HepG2 (cell line): Measurements from ENCODE around the gene ZNF558. TPM values are rescaled to one million over a fixed set of nuclear protein-coding genes. Genes with fewer than 3 reads are reported as not detected.

ENCODE experiments used
- AGO2 ChIP-seq: fragments of 200-400 bp; formaldehyde crosslinking; optimal IDR thresholded peaks from 2 replicates; pipeline ENCODE3; 2017; ENCODE audit warnings: mild to moderate bottlenecking, low read depth, low read length, moderate library complexity
- HNRNPK ChIP-seq: fragments of 200-400 bp; formaldehyde crosslinking; IDR thresholded peaks from 2 replicates; pipeline ENCODE4 v1.6.1; 2018; ENCODE audit warnings: low read length, low read depth, moderate library complexity, mild to moderate bottlenecking; ENCODE audit not compliant: poor library complexity, severe bottlenecking
- ISL2 ChIP-seq: sonication (generic); formaldehyde crosslinking; IDR thresholded peaks from 2 replicates; pipeline ENCODE4 v1.5.0; 2020; ENCODE audit warnings: missing genetic modification reagents
- MAF1 ChIP-seq: sonication (generic); formaldehyde crosslinking; IDR thresholded peaks from 2 replicates; pipeline ENCODE4 v1.5.0; 2020; ENCODE audit warnings: missing genetic modification reagents, borderline replicate concordance
- MXI1 ChIP-seq: IDR thresholded peaks from 3 replicates; pipeline ENCODE4 v1.6.1; 2012; ENCODE audit warnings: low read depth, low read length, inconsistent platforms, borderline replicate concordance
- SOX13 ChIP-seq, 3 experiments: fragments of 450-650 bp in 1 of 3; sonication (generic) in 1 of 3; formaldehyde crosslinking in 1 of 3; IDR thresholded peaks in 2 of 3; conservative IDR thresholded peaks in 1 of 3; 2 replicates each; pipeline versions ENCODE4 v1.5.0 to v1.6.1; 2016 to 2020; ENCODE audit warnings: antibody characterized with exemption in 1 of 3, mild to moderate bottlenecking in 1 of 3, missing compliant biosample characterization in 1 of 3, missing genetic modification reagents in 1 of 3, moderate library complexity in 1 of 3
- THYN1 ChIP-seq: sonication (generic); formaldehyde crosslinking; IDR thresholded peaks from 2 replicates; pipeline ENCODE4 v1.8.1; 2023; ENCODE audit warnings: low read depth, mild to moderate bottlenecking, moderate library complexity, missing genetic modification reagents, borderline replicate concordance
- ZNF20 ChIP-seq: sonication (generic); formaldehyde crosslinking; IDR thresholded peaks from 2 replicates; pipeline ENCODE4 v1.4.0; 2020; ENCODE audit warnings: mild to moderate bottlenecking, moderate library complexity, missing genetic modification reagents
- ZNF3 ChIP-seq: IDR thresholded peaks from 2 replicates; pipeline ENCODE4 v1.7.0; 2017; ENCODE audit warnings: inconsistent platforms
- ZNF329 ChIP-seq: sonication (generic); formaldehyde crosslinking; IDR thresholded peaks from 2 replicates; pipeline ENCODE4 v1.9.0; 2021; ENCODE audit warnings: low read depth, mild to moderate bottlenecking, missing genetic modification reagents
- ZNF367 ChIP-seq: sonication (generic); formaldehyde crosslinking; IDR thresholded peaks from 2 replicates; pipeline ENCODE4 v1.4.0; 2020; ENCODE audit warnings: missing genetic modification reagents, borderline replicate concordance
- polyA plus RNA-seq, 8 experiments: library from polyadenylated mRNA; depleted of rRNA in 3 of 8; stranded (reverse) in 7 of 8; unstranded in 1 of 8; fragments of >200 nt; fragmentation: Illumina TruSeq in 4 of 8; extraction: Trizol in 4 of 8; gene quantifications; 2 replicates each; pipeline versions ENCODE4 v1.2.1 to v1.2.3, GENCODE V29; 2011 to 2016; ENCODE audit warnings: low read depth in 4 of 8, missing spikeins in 1 of 8, mixed read lengths in 1 of 8; ENCODE audit not compliant: insufficient read depth in 1 of 8
- total RNA-seq, 5 experiments: library from RNA; depleted of rRNA; stranded (reverse); fragments of >200 nt; fragmentation: Illumina TruSeq; extraction: Trizol; gene quantifications; 2 replicates each; pipeline ENCODE4 v1.2.3, GENCODE V29; 2016; ENCODE audit warnings: low read depth in 1 of 5
- TF ChIP-seq, protein P1 (sequence below): sonication (generic); formaldehyde crosslinking; IDR thresholded peaks from 2 replicates; pipeline ENCODE4 v1.4.0; 2020; ENCODE audit warnings: mild to moderate bottlenecking, missing genetic modification reagents
- TF ChIP-seq, protein P2 (sequence below): sonication (generic); formaldehyde crosslinking; IDR thresholded peaks from 2 replicates; pipeline ENCODE4 v1.4.0; 2020; ENCODE audit warnings: missing genetic modification reagents, low read depth, mild to moderate bottlenecking, borderline replicate concordance
- TF ChIP-seq, protein P3 (sequence below): sonication (generic); formaldehyde crosslinking; IDR thresholded peaks from 2 replicates; pipeline ENCODE4 v1.4.0; 2020; ENCODE audit warnings: mild to moderate bottlenecking, missing genetic modification reagents

The ZNF558 gene
- total and polyA plus RNA-seq, 2 of the 13 experiments (the other 11 are each of a cell fraction or from before 2014, with no cell fraction given): 9.5 to 10.8 TPM

DNA sequence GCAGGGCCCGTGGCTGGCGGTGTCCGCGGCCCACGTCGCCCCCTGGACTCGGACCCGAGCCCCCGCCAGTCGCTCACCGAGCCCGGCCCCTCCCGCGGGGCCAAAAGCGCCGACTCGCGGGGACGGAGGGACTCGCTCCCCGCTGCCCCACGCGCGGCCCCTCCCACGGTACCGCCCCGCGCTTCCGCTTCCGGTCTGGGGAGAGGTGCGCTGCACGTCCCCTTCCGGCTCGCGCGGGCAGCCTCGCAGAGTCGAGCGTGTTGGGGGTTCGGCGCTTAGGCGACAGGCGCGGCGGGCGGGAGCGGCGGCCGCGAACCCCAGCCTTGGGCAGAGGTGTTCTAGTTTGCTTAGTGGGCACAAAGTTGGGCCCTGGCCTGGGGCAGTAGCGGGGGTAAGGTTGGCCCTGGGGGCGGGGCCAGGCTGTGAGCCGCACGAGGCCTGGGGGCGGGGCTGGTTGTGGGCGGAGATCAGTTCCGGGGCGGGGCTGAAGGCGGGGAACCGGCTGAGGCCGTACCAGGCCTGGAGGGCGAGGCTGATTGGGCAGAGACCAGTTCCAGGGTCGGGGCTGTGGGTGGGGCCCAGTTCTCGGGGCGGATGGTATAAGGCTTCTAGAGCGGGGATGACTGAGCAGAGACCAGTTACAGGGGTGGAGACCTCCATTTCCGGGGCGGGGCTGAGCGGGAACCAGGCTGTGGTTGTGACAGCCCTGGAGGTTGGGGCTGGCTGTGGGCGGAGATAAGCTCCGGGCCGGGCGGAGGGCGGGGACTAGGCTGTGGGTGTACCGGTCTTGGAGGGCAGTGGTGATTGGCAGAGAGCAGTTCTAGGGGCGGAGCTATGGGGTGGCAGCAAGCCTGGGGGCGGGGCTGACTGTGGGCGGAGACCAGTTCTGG lies at the start of gene ZNF558, which contains the start of gene MBD3L1 (continued):
- TF ChIP-seq, protein P1, sequence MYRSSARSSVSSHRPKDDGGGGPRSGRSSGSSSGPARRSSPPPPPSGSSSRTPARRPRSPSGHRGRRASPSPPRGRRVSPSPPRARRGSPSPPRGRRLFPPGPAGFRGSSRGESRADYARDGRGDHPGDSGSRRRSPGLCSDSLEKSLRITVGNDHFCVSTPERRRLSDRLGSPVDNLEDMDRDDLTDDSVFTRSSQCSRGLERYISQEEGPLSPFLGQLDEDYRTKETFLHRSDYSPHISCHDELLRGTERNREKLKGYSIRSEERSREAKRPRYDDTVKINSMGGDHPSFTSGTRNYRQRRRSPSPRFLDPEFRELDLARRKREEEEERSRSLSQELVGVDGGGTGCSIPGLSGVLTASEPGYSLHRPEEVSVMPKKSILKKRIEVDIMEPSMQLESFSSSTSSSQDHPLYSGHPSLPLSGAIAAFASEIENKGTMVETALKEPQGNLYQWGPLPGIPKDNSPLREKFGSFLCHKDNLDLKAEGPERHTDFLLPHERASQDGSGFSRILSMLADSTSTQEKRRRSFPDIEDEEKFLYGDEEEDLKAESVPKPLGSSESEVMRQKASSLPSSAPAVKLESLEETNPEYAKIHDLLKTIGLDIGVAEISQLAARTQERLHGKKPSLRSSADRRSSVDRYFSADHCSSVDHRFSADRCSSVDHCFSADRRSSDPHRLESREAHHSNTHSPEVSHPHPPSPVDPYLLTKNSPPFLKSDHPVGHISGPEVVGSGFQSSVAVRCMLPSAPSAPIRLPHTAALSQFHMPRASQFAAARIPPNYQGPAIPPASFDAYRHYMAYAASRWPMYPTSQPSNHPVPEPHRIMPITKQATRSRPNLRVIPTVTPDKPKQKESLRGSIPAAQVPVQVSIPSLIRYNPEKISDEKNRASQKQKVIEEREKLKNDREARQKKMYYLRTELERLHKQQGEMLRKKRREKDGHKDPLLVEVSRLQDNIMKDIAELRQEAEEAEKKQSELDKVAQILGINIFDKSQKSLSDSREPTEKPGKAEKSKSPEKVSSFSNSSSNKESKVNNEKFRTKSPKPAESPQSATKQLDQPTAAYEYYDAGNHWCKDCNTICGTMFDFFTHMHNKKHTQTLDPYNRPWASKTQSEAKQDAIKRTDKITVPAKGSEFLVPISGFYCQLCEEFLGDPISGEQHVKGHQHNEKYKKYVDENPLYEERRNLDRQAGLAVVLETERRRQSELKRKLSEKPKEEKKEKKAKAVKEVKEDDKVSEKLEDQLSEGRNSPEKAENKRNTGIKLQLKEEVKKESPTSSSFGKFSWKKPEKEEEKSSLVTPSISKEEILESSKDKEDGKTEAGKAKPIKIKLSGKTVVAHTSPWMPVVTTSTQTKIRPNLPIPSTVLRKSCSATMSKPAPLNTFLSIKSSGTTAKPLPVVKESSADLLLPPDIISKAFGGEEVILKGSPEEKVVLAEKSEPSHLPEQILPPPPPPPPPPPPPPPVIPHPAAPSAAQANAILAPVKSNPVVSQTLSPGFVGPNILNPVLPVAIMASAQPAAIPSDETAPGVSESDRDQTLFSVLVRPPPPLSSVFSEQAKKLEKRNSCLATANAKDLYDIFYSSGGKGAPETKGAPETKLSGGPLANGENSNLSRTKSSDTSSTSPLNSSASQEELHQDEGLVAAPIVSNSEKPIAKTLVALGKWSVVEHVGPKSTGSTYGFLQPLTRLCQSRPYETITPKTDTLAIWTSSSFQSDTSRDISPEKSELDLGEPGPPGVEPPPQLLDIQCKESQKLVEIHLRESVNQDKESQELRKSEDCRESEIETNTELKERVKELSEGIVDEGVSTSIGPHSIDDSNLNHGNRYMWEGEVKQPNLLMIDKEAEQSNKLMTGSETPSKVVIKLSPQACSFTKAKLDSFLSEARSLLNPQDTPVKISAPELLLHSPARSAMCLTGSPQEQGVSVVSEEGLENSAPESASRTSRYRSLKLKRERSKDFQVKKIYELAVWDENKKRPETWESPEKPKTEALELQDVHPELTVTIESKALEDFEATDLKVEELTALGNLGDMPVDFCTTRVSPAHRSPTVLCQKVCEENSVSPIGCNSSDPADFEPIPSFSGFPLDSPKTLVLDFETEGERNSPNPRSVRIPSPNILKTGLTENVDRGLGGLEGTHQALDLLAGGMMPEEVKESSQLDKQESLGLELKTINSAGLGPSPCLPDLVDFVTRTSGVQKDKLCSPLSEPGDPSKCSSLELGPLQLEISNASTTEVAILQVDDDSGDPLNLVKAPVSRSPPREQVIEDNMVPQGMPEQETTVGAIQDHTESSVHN: no peak
- no peak for TF ChIP-seq ISL2 (CRISPR knock-in tag)
- TF ChIP-seq AGO2: no peak
- TF ChIP-seq ZNF367 (CRISPR knock-in tag): no peak
- no peak for TF ChIP-seq SOX13 (IDR thresholded peaks at IDR 0.05)
- TF ChIP-seq SOX13 (CRISPR knock-in tag; conservative IDR thresholded peaks at IDR 0.05 in 1 of 2, IDR thresholded peaks at IDR 0.05 in 1 of 2): no peak
- no peak; the same call in 2 of the 3 replicates for TF ChIP-seq MXI1
- TF ChIP-seq, protein P2, sequence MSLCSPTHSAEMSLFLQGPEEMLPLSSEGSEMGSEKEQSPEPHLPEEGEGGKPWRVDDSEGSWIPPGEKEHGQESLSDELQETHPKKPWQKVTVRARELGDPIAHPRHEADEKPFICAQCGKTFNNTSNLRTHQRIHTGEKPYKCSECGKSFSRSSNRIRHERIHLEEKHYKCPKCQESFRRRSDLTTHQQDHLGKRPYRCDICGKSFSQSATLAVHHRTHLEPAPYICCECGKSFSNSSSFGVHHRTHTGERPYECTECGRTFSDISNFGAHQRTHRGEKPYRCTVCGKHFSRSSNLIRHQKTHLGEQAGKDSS: no peak
- no peak for TF ChIP-seq ZNF20 (CRISPR knock-in tag)
- no peak for TF ChIP-seq HNRNPK
- no peak for TF ChIP-seq MAF1 (CRISPR knock-in tag)
- TF ChIP-seq ZNF3 (CRISPR knock-in tag): no peak
- TF ChIP-seq, protein P3, sequence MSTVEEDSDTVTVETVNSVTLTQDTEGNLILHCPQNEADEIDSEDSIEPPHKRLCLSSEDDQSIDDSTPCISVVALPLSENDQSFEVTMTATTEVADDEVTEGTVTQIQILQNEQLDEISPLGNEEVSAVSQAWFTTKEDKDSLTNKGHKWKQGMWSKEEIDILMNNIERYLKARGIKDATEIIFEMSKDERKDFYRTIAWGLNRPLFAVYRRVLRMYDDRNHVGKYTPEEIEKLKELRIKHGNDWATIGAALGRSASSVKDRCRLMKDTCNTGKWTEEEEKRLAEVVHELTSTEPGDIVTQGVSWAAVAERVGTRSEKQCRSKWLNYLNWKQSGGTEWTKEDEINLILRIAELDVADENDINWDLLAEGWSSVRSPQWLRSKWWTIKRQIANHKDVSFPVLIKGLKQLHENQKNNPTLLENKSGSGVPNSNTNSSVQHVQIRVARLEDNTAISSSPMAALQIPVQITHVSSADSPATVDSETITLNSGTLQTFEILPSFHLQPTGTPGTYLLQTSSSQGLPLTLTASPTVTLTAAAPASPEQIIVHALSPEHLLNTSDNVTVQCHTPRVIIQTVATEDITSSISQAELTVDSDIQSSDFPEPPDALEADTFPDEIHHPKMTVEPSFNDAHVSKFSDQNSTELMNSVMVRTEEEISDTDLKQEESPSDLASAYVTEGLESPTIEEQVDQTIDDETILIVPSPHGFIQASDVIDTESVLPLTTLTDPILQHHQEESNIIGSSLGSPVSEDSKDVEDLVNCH (CRISPR knock-in tag): no peak
- TF ChIP-seq ZNF329: 0 out of 2 replicates have a peak, but pooled peaks have one; percentile 35
- TF ChIP-seq THYN1: no peak; the same call in 1 of the 2 replicates
